K562 (cell line): ENCODE data around the gene GJA1.

Source experiments
- ETV5 ChIP-seq: sonication (generic); formaldehyde crosslinking; IDR thresholded peaks from 2 replicates; pipeline ENCODE4 v1.4.0; 2020; ENCODE audit warnings: low read depth, mild to moderate bottlenecking, missing genetic modification reagents
- EZH2 ChIP-seq: IDR thresholded peaks from 2 replicates; pipeline ENCODE4 v1.6.1; 2012; ENCODE audit warnings: low read depth, mild to moderate bottlenecking, inconsistent platforms, low read length, borderline replicate concordance
- FIP1L1 ChIP-seq: fragments of 200-400 bp; formaldehyde crosslinking; IDR thresholded peaks from 2 replicates; pipeline ENCODE4 v1.6.1; 2018; ENCODE audit warnings: mild to moderate bottlenecking, low read depth, low read length; ENCODE audit not compliant: poor library complexity, severe bottlenecking
- MAX ChIP-seq: sonication (generic); formaldehyde crosslinking; IDR thresholded peaks from 2 replicates; pipeline ENCODE4 v1.9.0; 2022; ENCODE audit warnings: mild to moderate bottlenecking, missing genetic modification reagents
- POLR2A ChIP-seq: fragments of 450-650 bp; conservative IDR thresholded peaks from 2 replicates; pipeline ENCODE4 v1.6.1; 2016
- POLR2AphosphoS5 ChIP-seq: IDR thresholded peaks from 2 replicates; pipeline ENCODE4 v1.6.1; 2011; ENCODE audit warnings: mild to moderate bottlenecking, low read depth, low read length, moderate library complexity; ENCODE audit not compliant: control insufficient read depth, insufficient read depth
- SMARCB1 ChIP-seq: IDR thresholded peaks from 2 replicates; pipeline ENCODE4 v1.6.1; 2011; ENCODE audit warnings: improper control_type of control experiment, low read depth; ENCODE audit not compliant: insufficient read length
- SNIP1 ChIP-seq: fragments of 450-650 bp; IDR thresholded peaks from 2 replicates; pipeline ENCODE4 v1.7.1; 2017; ENCODE audit warnings: low read depth, mild to moderate bottlenecking
- ZBTB1 ChIP-seq: sonication (generic); formaldehyde crosslinking; IDR thresholded peaks from 2 replicates; pipeline ENCODE4 v1.8.1; 2023; ENCODE audit warnings: missing genetic modification reagents, low read depth, mild to moderate bottlenecking, borderline replicate concordance
- ZBTB7A ChIP-seq: IDR thresholded peaks from 2 replicates; pipeline ENCODE4 v1.6.1; 2011; ENCODE audit warnings: low read depth, mild to moderate bottlenecking, low read length, moderate library complexity, borderline replicate concordance; ENCODE audit not compliant: control insufficient read depth
- ZNF133 ChIP-seq: fragments of 250-450 bp; sonication (Bioruptor Pico); IDR thresholded peaks from 2 replicates; pipeline ENCODE4 v1.4.0; 2020; ENCODE audit warnings: mild to moderate bottlenecking
- TF ChIP-seq, protein P1 (sequence below), 3 experiments: IDR thresholded peaks in 2 of 3; conservative IDR thresholded peaks in 1 of 3; 2 replicates each; pipeline ENCODE4 v1.5.1; 2011 to 2012; ENCODE audit warnings: low read length in 3 of 3, mild to moderate bottlenecking in 3 of 3, control low read depth in 2 of 3, improper control_type of control experiment in 1 of 3, inconsistent platforms in 1 of 3, low read depth in 1 of 3, mixed read lengths in 1 of 3, moderate library complexity in 1 of 3; ENCODE audit not compliant: insufficient read depth in 2 of 3
- TF ChIP-seq, protein P2 (sequence below): fragments of 250-450 bp; sonication (Bioruptor Pico); IDR thresholded peaks from 2 replicates; pipeline ENCODE4 v1.9.0; 2021; ENCODE audit warnings: mild to moderate bottlenecking, inconsistent platforms

DNA sequence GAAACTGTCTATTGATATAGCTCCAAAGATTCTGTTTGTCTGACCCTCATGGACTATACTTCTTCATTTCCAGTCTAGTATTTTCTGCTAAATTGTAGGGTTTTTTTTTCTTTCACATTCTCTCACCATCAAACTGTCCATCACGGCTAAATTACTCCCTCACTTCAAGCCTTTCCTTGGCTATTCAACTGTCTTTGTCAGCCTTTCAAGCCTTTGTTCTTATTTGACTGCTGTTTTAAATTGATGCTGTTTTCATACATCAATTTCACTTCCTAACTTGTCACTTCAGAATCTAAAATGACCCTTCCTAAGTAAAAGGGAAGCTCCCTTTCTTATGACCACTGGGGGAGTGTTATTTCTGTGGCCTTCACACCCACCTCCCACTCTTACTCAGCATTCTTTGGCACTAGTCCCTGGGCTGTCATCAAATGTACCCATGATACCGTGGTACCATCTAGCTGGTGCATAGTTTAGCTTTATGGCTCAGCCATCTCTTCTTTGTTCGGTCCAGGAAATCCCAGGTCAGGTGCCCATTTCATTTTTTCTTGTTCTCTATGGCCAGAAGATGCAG is 8.6 kb downstream of the GJA1 start:
- TF ChIP-seq, protein P1, sequence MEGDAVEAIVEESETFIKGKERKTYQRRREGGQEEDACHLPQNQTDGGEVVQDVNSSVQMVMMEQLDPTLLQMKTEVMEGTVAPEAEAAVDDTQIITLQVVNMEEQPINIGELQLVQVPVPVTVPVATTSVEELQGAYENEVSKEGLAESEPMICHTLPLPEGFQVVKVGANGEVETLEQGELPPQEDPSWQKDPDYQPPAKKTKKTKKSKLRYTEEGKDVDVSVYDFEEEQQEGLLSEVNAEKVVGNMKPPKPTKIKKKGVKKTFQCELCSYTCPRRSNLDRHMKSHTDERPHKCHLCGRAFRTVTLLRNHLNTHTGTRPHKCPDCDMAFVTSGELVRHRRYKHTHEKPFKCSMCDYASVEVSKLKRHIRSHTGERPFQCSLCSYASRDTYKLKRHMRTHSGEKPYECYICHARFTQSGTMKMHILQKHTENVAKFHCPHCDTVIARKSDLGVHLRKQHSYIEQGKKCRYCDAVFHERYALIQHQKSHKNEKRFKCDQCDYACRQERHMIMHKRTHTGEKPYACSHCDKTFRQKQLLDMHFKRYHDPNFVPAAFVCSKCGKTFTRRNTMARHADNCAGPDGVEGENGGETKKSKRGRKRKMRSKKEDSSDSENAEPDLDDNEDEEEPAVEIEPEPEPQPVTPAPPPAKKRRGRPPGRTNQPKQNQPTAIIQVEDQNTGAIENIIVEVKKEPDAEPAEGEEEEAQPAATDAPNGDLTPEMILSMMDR (IDR thresholded peaks at IDR 0.05 in 2 of 3, conservative IDR thresholded peaks at IDR 0.05 in 1 of 3; ENCODE audit: insufficient read depth in 2 of 3, low read depth in 1 of 3, low read length in 3 of 3), result no peak
- TF ChIP-seq ZBTB7A, result no peak
- no peak for TF ChIP-seq SNIP1
- TF ChIP-seq SMARCB1, result no peak
- TF ChIP-seq ZNF133, result no peak
- TF ChIP-seq MAX (CRISPR knock-in tag), result no peak
- no peak for TF ChIP-seq EZH2
- TF ChIP-seq POLR2A, result no peak
- TF ChIP-seq, protein P2, sequence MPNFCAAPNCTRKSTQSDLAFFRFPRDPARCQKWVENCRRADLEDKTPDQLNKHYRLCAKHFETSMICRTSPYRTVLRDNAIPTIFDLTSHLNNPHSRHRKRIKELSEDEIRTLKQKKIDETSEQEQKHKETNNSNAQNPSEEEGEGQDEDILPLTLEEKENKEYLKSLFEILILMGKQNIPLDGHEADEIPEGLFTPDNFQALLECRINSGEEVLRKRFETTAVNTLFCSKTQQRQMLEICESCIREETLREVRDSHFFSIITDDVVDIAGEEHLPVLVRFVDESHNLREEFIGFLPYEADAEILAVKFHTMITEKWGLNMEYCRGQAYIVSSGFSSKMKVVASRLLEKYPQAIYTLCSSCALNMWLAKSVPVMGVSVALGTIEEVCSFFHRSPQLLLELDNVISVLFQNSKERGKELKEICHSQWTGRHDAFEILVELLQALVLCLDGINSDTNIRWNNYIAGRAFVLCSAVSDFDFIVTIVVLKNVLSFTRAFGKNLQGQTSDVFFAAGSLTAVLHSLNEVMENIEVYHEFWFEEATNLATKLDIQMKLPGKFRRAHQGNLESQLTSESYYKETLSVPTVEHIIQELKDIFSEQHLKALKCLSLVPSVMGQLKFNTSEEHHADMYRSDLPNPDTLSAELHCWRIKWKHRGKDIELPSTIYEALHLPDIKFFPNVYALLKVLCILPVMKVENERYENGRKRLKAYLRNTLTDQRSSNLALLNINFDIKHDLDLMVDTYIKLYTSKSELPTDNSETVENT (CRISPR knock-in tag), result no peak
- no peak for TF ChIP-seq ETV5
- no peak for TF ChIP-seq POLR2AphosphoS5
- no peak for TF ChIP-seq ZBTB1
- no peak for TF ChIP-seq FIP1L1
